ENCODE measurements around the gene TCF4.

DNA sequence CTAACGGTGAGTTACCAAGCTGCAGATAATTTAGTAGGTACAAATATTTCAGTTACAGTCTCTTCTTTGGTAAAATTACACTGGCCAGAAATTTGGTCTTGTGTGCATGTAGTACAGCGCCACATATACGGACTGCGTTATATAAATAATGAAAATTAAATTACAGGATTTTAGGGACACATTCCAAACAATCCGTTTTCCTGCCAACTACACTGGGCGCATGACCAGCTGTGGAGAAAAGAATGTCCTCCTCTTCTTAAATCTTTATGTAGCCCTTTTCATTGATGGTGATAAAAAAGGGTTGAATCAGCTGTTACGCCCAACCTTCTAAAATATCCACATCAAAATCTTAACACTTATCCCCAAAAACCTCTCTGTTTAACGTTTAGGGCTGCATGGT lies 37.5 kb downstream of the TCF4 start:
- TF ChIP-seq, protein P1, sequence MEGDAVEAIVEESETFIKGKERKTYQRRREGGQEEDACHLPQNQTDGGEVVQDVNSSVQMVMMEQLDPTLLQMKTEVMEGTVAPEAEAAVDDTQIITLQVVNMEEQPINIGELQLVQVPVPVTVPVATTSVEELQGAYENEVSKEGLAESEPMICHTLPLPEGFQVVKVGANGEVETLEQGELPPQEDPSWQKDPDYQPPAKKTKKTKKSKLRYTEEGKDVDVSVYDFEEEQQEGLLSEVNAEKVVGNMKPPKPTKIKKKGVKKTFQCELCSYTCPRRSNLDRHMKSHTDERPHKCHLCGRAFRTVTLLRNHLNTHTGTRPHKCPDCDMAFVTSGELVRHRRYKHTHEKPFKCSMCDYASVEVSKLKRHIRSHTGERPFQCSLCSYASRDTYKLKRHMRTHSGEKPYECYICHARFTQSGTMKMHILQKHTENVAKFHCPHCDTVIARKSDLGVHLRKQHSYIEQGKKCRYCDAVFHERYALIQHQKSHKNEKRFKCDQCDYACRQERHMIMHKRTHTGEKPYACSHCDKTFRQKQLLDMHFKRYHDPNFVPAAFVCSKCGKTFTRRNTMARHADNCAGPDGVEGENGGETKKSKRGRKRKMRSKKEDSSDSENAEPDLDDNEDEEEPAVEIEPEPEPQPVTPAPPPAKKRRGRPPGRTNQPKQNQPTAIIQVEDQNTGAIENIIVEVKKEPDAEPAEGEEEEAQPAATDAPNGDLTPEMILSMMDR (IDR thresholded peaks at IDR 0.05; ENCODE audit: low read length), result no peak
- no peak for TF ChIP-seq EZH2 (optimal IDR thresholded peaks at IDR 0.05; ENCODE audit: low read depth, low read length)
